ENCODE measurements around the gene CDC42BPB. TPM values are rescaled to one million over a fixed set of nuclear protein-coding genes. Genes with fewer than 3 reads are reported as not detected.

CDC42BPB gene
- total and polyA plus RNA-seq, 5 donors from 2014 or later = 0.08 to 19.2 (median 0.41) TPM

- H3K4me3 Mint-ChIP-seq = no peak overlapping the region
- ATAC-seq (ENCODE audit: low read depth in 2 of 2) (no peak), DNase-seq (no peak)
- H3K9me3 ChIP-seq (ENCODE audit: control insufficient read depth in 2 of 2, low read length in 2 of 2) = no peaks in the 10 kb centered on the region
- no peaks in the 10 kb centered on the region for H3K9me3 Mint-ChIP-seq
- H3K27me3 ChIP-seq (ENCODE audit: control insufficient read depth, insufficient read depth, low read length) = no peaks in the 10 kb centered on the region
- no peaks in the 10 kb centered on the region for H3K4me1 ChIP-seq (ENCODE audit: control insufficient read depth, insufficient read depth, low read length, poor library complexity, severe bottlenecking)
- no peaks in the 10 kb centered on the region for H3K4me1 Mint-ChIP-seq
- no peaks in the 10 kb centered on the region for H3K27me3 Mint-ChIP-seq
- no peak overlapping the region for H3K4me3 ChIP-seq (ENCODE audit: low read depth, low read length)
- no peak overlapping the region for H3K27ac ChIP-seq (ENCODE audit: insufficient read depth, low read length, poor library complexity, severe bottlenecking)
- peaks cover 43% of the 10 kb centered on the region for H3K36me3 ChIP-seq (ENCODE audit: control insufficient read depth, insufficient read depth, low read length)
- H3K27ac Mint-ChIP-seq = no peak overlapping the region
- H3K36me3 Mint-ChIP-seq = peaks cover 31% of the 10 kb centered on the region
These were observed 150.6 kb downstream of the CDC42BPB start for GRCh38 chr14:102906616-102907302.

GRCh38 chr14:102905116-102906108 is 151.9 kb downstream of the CDC42BPB start:
- H3K36me3 ChIP-seq (ENCODE audit: control insufficient read depth, insufficient read depth, low read length) = peaks cover 43% of the 10 kb centered on the region
- Mint-ChIP-seq H3K4me3 (no peak overlapping the region), H3K27ac (peak overlapping the region in 1 of 3 donors; percentile 62), H3K4me1 (peaks cover 0 to 10% (median 5%) of the 10 kb centered on the region in 4 donors), H3K36me3 (peaks cover 31% of the 10 kb centered on the region), H3K27me3 (no peaks in the 10 kb centered on the region), H3K9me3 (no peaks in the 10 kb centered on the region)
- ATAC-seq (ENCODE audit: low read depth in 2 of 2) = no peak
- H3K27ac ChIP-seq (ENCODE audit: insufficient read depth, low read length, poor library complexity, severe bottlenecking) = no peak overlapping the region
- no peaks in the 10 kb centered on the region for H3K9me3 ChIP-seq (ENCODE audit: control insufficient read depth in 2 of 2, low read length in 2 of 2)
- no peaks in the 10 kb centered on the region for H3K4me1 ChIP-seq (ENCODE audit: control insufficient read depth, insufficient read depth, low read length, poor library complexity, severe bottlenecking)
- no peaks in the 10 kb centered on the region for H3K27me3 ChIP-seq (ENCODE audit: control insufficient read depth, insufficient read depth, low read length)
- H3K4me3 ChIP-seq (ENCODE audit: low read depth, low read length) = no peak overlapping the region
- DNase-seq = no peak

- no peak overlapping the region for H3K27ac Mint-ChIP-seq
These were observed 153.3 kb downstream of the CDC42BPB start for GRCh38 chr14:102903889-102904512.

GRCh38 chr14:102903248-102903888 is 154.0 kb downstream of the CDC42BPB start:
- Mint-ChIP-seq H3K36me3 (peaks cover 39% of the 10 kb centered on the region), H3K4me1 (peaks cover 0 to 15% (median 7%) of the 10 kb centered on the region in 4 donors)
- no peak overlapping the region for H3K27ac ChIP-seq (ENCODE audit: insufficient read depth, low read length, poor library complexity, severe bottlenecking)

More at GRCh38 chr14:102903889-102904512, 153.3 kb downstream of the CDC42BPB start:
- H3K36me3 ChIP-seq (ENCODE audit: control insufficient read depth, insufficient read depth, low read length) = peaks cover 50% of the 10 kb centered on the region
- DNase-seq (no peak), ATAC-seq (ENCODE audit: low read depth in 2 of 2) (no peak)
- H3K27me3 Mint-ChIP-seq = no peaks in the 10 kb centered on the region
- H3K27ac ChIP-seq (ENCODE audit: insufficient read depth, low read length, poor library complexity, severe bottlenecking) = no peak overlapping the region
- H3K4me3 ChIP-seq (ENCODE audit: low read depth, low read length) = no peak overlapping the region
- H3K4me3 Mint-ChIP-seq = no peak overlapping the region
- no peaks in the 10 kb centered on the region for H3K9me3 Mint-ChIP-seq
- H3K36me3 Mint-ChIP-seq = peaks cover 34% of the 10 kb centered on the region
- no peaks in the 10 kb centered on the region for H3K27me3 ChIP-seq (ENCODE audit: control insufficient read depth, insufficient read depth, low read length)
- no peaks in the 10 kb centered on the region for H3K4me1 ChIP-seq (ENCODE audit: control insufficient read depth, insufficient read depth, low read length, poor library complexity, severe bottlenecking)
- no peaks in the 10 kb centered on the region for H3K9me3 ChIP-seq (ENCODE audit: control insufficient read depth in 2 of 2, low read length in 2 of 2)
- H3K4me1 Mint-ChIP-seq = peaks cover 0 to 15% (median 5%) of the 10 kb centered on the region in 4 donors

GRCh38 chr14:102902523-102903247 is 154.7 kb downstream of the CDC42BPB start:
- ATAC-seq (ENCODE audit: low read depth in 2 of 2) = no peak
- H3K36me3 Mint-ChIP-seq = peaks cover 41% of the 10 kb centered on the region
- Histone ChIP-seq H3K9me3 (ENCODE audit: control insufficient read depth in 2 of 2, low read length in 2 of 2) (no peaks in the 10 kb centered on the region), H3K4me1 (ENCODE audit: control insufficient read depth, insufficient read depth, low read length, poor library complexity, severe bottlenecking) (no peaks in the 10 kb centered on the region), H3K36me3 (ENCODE audit: control insufficient read depth, insufficient read depth, low read length) (peaks cover 62% of the 10 kb centered on the region), H3K27me3 (ENCODE audit: control insufficient read depth, insufficient read depth, low read length) (no peaks in the 10 kb centered on the region), H3K4me3 (ENCODE audit: low read depth, low read length) (no peak overlapping the region), H3K27ac (ENCODE audit: insufficient read depth, low read length, poor library complexity, severe bottlenecking) (no peak overlapping the region)
- no peak overlapping the region for H3K4me3 Mint-ChIP-seq
- H3K4me1 Mint-ChIP-seq = peaks cover 0 to 17% (median 8%) of the 10 kb centered on the region in 4 donors
- DNase-seq = no peak
- H3K27ac Mint-ChIP-seq = peak overlapping the region in 1 of 3 donors; percentile 65
- H3K9me3 Mint-ChIP-seq = no peaks in the 10 kb centered on the region
- H3K27me3 Mint-ChIP-seq = no peaks in the 10 kb centered on the region

More at GRCh38 chr14:102903248-102903888, 154.0 kb downstream of the CDC42BPB start:
- H3K9me3 ChIP-seq (ENCODE audit: control insufficient read depth in 2 of 2, low read length in 2 of 2) = no peaks in the 10 kb centered on the region
- no peaks in the 10 kb centered on the region for H3K4me1 ChIP-seq (ENCODE audit: control insufficient read depth, insufficient read depth, low read length, poor library complexity, severe bottlenecking)
- ATAC-seq (ENCODE audit: low read depth in 2 of 2) (no peak), DNase-seq (no peak)
- no peak overlapping the region for H3K4me3 ChIP-seq (ENCODE audit: low read depth, low read length)
- Mint-ChIP-seq H3K9me3 (no peaks in the 10 kb centered on the region), H3K4me3 (no peak overlapping the region), H3K27ac (peak overlapping the region in 1 of 3 donors; percentile 65), H3K27me3 (no peaks in the 10 kb centered on the region)
- H3K27me3 ChIP-seq (ENCODE audit: control insufficient read depth, insufficient read depth, low read length) = no peaks in the 10 kb centered on the region
- peaks cover 55% of the 10 kb centered on the region for H3K36me3 ChIP-seq (ENCODE audit: control insufficient read depth, insufficient read depth, low read length)

GRCh38 chr14:102902086-102902485 is 155.3 kb downstream of the CDC42BPB start:
- no peaks in the 10 kb centered on the region for H3K27me3 Mint-ChIP-seq
- no peaks in the 10 kb centered on the region for H3K9me3 ChIP-seq (ENCODE audit: control insufficient read depth in 2 of 2, low read length in 2 of 2)
- DNase-seq (no peak), ATAC-seq (ENCODE audit: low read depth in 2 of 2) (no peak)
- H3K36me3 ChIP-seq (ENCODE audit: control insufficient read depth, insufficient read depth, low read length) = peaks cover 68% of the 10 kb centered on the region
- H3K36me3 Mint-ChIP-seq = peaks cover 42% of the 10 kb centered on the region
- no peak overlapping the region for H3K4me3 Mint-ChIP-seq
- peaks cover 0 to 17% (median 8%) of the 10 kb centered on the region in 4 donors for H3K4me1 Mint-ChIP-seq
- H3K27ac ChIP-seq (ENCODE audit: insufficient read depth, low read length, poor library complexity, severe bottlenecking) = no peak overlapping the region
- H3K27me3 ChIP-seq (ENCODE audit: control insufficient read depth, insufficient read depth, low read length) = no peaks in the 10 kb centered on the region
- H3K9me3 Mint-ChIP-seq = no peaks in the 10 kb centered on the region
- H3K4me3 ChIP-seq (ENCODE audit: low read depth, low read length) = no peak overlapping the region
- H3K4me1 ChIP-seq (ENCODE audit: control insufficient read depth, insufficient read depth, low read length, poor library complexity, severe bottlenecking) = no peaks in the 10 kb centered on the region
- H3K27ac Mint-ChIP-seq = peak overlapping the region in 2 of 3 donors; percentile 26 to 55

All from CD4-positive, CD25-positive, alpha-beta regulatory T cell (primary cell).